Activated CD8-positive, alpha-beta memory T cell treated with anti-CD3 and anti-CD28 coated beads, Interleukin-2, amount 50 U/mL, for 24 hours (primary cell): ENCODE measurements around the gene RBM10.

Source experiments
- DNase-seq: peaks from one replicate; pipeline ENCODE4 v3.0.0-alpha.2; 2020; ENCODE audit errors: extremely low read depth

The RBM10 gene

GRCh38 chrX:47235691-47236103 lies 90.7 kb downstream of the RBM10 start:
- no peak for DNase-seq
